Cardiac fibroblast (primary cell): ENCODE data around the gene MAPKAPK2.

Source experiments
- DNase-seq, 2 donors: peaks; one replicate each; pipeline versions ENCODE4 v3.0.0 to v3.0.0-alpha.2; 2010; ENCODE audit warnings: low read depth in 2 of 2
- H3K4me3 ChIP-seq, 2 donors: replicated peaks in 1 of 2; 1 replicate in 1 of 2; 2 replicates in 1 of 2; pipeline ENCODE4 v1.5.1; 2011; ENCODE audit warnings: low read depth in 2 of 2, low read length in 2 of 2, mild to moderate bottlenecking in 2 of 2, moderate library complexity in 1 of 2
- CTCF ChIP-seq: IDR thresholded peaks from one replicate; pipeline ENCODE4 v1.5.1; 2011; ENCODE audit warnings: low read depth, mild to moderate bottlenecking, low read length, inconsistent platforms

Gene MAPKAPK2

GRCh38 chr1:206699626-206700025, 14.9 kb downstream of the MAPKAPK2 start:
- no peak for TF ChIP-seq CTCF
- no peak overlapping the region for H3K4me3 ChIP-seq
- DNase-seq: peak; percentile 60 to 74

GRCh38 chr1:206700445-206701036, 15.8 kb downstream of the MAPKAPK2 start:
- no peak for TF ChIP-seq CTCF
- peak; percentile 45 to 58 for DNase-seq
- no peak overlapping the region for H3K4me3 ChIP-seq

GRCh38 chr1:206702260-206702659, 17.6 kb downstream of the MAPKAPK2 start:
- no peak overlapping the region for H3K4me3 ChIP-seq
- no peak for DNase-seq
- no peak for TF ChIP-seq CTCF

GRCh38 chr1:206702803-206703202, 18.1 kb downstream of the MAPKAPK2 start:
- no peak overlapping the region for H3K4me3 ChIP-seq
- DNase-seq: no peak
- TF ChIP-seq CTCF: no peak

- H3K4me3 ChIP-seq: no peak overlapping the region
- DNase-seq: no peak
Observed at GRCh38 chr1:206703661-206704060, 19.0 kb downstream of the MAPKAPK2 start.

GRCh38 chr1:206704226-206704625, 19.5 kb downstream of the MAPKAPK2 start:
- no peak overlapping the region for H3K4me3 ChIP-seq
- no peak for DNase-seq
- no peak for TF ChIP-seq CTCF

More at GRCh38 chr1:206703661-206704060, 19.0 kb downstream of the MAPKAPK2 start:
- no peak for TF ChIP-seq CTCF

GRCh38 chr1:206705191-206705590, 20.5 kb downstream of the MAPKAPK2 start:
- no peak for TF ChIP-seq CTCF
- peak; percentile 68 to 85 for DNase-seq
- H3K4me3 ChIP-seq: no peak overlapping the region
